Suppressor macrophage treated with lipopolysaccharide for 1 hour (primary cell): ENCODE results near the gene ARSK.

ENCODE experiments used
- DNase-seq, 3 donors: peaks; one replicate each; pipeline ENCODE4 v3.0.0-alpha.2; 2020 to 2022

The ARSK gene

DNA sequence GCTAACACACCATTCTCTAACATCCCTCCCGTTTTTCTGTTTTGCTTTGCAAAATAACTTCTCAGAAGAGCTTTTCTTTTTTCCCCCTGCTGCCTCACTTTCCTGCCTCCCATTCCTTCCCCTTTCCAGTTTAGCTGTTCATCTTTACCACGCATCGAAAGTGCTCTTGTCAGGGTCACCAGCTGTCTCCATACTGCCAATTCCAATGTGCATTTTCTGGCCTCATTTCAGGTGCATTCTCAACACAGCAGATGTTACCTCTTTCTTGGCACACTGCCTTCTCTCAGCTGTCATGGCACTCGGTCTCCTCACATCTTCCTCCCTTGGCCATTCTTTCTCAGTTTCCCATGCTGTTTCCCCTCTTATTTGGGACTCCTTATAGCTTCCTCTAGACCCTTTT lies 9.5 kb downstream of the ARSK start:
- no peak for DNase-seq

DNA sequence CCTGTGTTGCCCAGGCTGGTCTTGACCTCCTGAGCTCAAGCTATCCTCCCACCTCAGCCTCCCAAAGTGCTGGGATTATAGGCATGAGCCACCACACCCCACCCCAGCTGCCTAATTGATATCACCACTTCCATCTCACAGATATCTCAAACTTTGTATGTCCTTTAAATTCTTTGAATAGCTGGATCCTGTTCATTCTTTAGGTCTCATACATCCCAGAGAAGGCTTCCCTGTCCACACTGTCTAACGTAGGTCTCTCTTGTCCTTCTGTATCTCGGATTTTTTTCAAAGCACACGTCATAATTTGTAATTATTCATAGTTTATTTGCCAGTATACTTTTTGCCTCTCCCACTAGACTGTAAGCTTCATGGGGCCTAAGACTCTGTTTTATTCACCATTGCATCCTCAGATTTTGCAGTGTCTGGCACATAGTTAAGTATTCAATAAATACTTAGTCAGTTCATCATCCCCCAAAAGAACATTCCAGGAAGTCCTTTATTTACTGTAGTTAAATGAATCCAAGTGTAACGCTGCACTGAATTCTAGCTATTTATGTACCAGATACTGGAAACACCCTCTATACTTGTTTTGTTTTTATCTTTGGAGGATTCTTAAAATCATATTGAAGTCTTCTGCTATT lies 10.5 kb downstream of the ARSK start:
- DNase-seq = no peak

DNA sequence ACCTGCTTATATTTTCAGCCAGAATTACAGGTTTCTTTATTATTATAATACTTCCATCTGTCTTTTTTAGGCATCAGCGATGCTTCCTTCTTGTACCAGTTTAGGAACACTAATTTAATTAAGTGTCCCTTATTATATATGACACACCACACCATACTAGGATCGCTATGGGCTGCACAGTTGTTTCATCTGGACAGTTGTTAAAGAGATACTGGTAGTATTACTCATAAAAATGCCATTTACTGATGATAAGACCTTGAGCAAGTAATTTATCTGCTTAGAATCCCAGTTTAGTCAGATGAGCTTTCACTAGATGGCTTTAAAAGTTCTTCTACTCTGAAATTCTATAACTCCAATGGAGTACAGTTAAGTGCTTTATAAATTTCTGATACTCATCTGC lies 17.1 kb downstream of the ARSK start:
- DNase-seq = no peak

DNA sequence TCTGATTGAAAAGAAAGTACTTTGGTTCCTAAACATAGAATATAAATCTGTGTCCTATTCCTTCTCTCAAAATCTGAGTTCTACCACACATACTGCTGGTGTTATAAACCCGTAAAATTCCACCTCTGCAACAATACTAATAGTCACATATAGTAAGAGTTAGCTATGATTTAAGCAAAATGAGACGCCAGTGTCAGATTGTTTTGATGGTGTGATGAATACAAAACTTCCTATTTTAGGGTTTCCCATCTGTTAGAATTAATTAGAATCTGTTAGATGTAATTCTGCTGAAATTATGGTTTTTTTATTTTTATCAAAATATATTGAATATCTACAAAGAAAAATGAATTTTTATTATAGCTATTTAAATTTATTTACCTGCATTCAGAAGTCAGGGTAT lies 26.7 kb downstream of the ARSK start:
- DNase-seq = no peak

- no peak for DNase-seq
Measured at GRCh38 chr5:95583992-95584391, 29.1 kb downstream of the ARSK start.

GRCh38 chr5:95590880-95591279 lies 36.0 kb downstream of the ARSK start:
- DNase-seq = no peak

- peak in 2 of 3 donors; percentile 10 to 19 for DNase-seq
Measured at GRCh38 chr5:95591490-95591901, 36.6 kb downstream of the ARSK start.

DNA sequence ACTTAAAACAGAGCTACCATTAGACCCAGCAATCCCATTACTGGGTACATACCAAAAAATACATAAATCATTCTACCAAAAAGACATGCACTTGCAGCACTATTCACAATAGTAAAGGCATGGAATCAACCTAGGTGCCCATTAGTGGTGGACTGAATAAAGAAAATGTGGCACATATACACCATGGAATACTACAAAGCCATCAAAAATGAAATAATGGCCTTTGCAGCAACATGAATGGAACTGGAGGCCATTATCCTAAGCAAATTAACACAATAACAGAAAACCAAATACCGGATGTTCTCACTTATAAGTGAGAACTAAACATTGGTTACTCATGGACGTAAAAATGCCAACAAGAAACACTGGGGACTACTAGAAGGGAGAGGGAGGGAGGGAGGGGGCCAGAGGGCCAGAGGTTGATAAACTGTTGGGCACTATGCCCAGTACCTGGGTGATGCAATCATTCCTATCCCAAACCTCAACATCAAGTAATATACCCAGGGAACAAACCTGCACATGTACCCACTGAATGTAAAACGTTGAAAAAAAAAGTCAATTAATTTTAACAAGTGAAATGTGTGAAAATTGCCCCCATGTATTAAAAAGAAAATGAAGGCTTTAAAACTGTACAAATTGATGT lies 40.5 kb downstream of the ARSK start:
- no peak for DNase-seq

DNA sequence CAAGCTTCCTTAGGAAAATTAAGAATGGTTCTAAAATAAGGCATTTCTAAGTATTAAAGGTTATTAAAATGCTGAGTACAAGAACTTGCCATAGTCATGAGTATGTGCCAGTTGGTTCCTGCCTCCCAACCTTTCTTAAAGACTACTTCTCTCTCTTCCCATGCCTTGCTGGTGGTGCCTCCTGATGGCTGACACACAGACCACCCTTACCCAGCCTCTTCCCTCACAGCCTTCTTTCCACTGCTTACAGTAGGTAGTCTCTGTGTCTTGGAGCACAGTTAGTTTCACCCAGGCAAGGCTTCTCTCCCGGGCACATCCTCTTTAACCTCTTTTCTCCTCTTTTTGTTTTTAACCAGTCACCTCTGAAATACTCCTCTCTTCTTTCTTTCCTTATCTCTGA lies 44.4 kb downstream of the ARSK start:
- DNase-seq = no peak

GRCh38 chr5:95600557-95600956 lies 45.7 kb downstream of the ARSK start:
- DNase-seq = no peak

DNA sequence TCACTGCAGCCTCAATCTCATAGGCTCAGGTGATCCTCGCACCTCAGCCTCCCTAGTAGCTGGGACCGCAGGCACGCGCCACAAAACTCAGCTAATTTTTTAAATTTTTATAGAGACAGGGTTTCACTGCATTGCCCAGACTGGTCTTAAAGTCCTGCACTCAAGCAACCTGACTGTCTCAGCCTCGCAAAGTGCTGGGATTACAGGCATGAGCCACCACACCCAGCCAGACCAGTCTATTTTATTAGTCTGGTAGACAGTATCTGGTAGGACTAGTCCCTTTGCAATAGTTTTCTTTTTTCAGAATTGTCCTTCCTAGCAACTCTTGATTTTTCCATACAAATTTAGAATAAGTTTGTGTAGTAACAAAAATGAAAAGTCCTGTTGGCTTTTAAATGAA lies 50.9 kb downstream of the ARSK start:
- no peak for DNase-seq

- no peak for DNase-seq
Measured at GRCh38 chr5:95606419-95606818, 51.5 kb downstream of the ARSK start.

GRCh38 chr5:95609711-95610110 lies 54.8 kb downstream of the ARSK start:
- DNase-seq = no peak

DNA sequence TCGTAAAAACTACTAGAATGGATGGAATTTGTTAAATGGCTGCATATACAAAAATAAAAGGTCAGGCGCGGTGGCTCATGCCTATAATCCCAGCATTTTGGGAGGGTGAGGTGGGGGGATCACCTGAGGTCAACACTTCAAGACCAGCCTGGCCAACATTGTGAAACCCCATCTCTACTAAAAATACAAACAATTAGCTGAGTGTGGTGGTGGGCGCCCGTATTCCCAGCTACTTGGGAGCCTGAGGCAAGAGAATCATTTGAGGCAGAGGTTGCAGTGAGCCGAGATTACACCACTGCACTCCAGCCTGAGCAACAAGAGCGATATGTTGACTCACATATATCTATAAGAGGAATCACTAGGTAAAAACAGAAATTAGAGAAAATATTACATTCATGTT lies 55.6 kb downstream of the ARSK start:
- DNase-seq = no peak

DNA sequence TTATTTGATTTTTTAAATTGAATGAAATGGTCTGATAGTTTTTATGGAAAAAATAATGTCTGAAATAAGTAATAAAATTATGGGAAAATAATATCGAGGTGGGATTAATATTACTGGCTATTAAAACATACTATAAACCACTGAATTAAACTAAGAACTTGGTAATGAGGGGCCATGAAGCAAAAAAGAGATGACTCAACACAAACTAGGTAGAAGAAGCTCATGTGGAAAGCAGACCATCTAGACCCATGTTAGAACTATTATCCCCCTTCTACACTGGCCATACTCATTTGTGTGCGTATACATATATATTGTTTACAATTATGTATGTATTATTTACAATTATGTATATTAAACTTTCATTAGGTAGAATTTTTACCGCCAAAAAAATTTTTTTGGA lies 56.5 kb downstream of the ARSK start:
- DNase-seq = no peak

DNA sequence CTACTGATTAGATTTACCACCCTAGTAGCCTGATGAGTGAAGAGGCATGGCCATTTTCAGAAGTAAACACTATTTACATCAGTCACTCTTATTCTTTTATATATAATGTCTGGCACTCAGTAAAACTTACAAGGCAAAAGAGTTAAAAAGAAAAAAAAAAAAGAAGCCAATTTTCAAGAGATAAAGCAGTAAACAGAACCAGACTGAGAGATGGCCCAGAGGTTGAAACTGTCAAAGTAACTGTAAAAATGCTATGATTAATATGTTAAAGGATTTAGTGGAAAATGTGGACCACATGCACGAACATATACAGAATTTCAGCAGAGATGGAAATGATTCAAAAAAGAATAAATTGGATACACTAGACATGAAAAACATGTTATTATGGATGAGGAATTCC lies 58.6 kb downstream of the ARSK start:
- DNase-seq = no peak

DNA sequence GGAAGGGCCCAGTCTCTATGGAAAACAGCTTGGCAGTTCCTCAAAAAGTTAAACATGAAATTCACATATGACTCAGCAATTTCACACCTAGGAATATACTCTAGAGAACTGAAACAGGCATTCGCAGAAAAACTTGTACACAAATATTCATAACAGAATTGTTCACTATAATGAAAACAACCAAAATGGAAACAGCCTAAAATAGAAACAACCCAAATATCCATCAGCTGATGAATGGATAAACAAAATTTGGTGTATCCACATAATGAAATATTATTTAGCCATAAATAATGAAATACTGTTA lies 60.2 kb downstream of the ARSK start:
- no peak for DNase-seq

GRCh38 chr5:95617057-95617456 lies 62.2 kb downstream of the ARSK start:
- no peak for DNase-seq

GRCh38 chr5:95619096-95619495 lies 64.2 kb downstream of the ARSK start:
- DNase-seq = no peak

DNA sequence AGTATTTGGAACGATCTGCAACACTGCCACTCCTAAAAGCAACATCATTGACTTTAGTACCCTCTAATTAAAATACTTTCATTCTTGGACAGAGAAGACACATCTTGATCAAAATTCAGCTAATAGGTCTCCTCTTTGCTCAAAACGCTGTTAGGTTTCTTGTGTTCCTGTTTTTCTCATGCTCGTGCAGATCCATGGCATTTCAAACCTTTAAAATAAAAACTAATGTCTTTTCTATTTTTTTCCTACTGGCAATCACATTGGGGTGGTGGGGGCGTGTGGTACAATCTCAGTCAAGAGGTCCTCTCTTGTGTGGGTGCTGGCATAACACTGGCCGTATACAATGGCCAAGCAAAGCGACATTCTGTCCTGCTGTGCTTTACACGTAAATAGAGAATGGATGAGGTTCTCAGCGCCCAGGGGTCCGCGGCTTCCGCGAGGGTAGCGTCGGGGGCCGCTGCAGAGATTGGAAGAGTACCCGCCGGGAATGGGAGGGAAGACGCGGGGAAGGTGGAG lies 64.7 kb downstream of the ARSK start:
- DNase-seq = peak in 1 of 3 donors; percentile 15

DNA sequence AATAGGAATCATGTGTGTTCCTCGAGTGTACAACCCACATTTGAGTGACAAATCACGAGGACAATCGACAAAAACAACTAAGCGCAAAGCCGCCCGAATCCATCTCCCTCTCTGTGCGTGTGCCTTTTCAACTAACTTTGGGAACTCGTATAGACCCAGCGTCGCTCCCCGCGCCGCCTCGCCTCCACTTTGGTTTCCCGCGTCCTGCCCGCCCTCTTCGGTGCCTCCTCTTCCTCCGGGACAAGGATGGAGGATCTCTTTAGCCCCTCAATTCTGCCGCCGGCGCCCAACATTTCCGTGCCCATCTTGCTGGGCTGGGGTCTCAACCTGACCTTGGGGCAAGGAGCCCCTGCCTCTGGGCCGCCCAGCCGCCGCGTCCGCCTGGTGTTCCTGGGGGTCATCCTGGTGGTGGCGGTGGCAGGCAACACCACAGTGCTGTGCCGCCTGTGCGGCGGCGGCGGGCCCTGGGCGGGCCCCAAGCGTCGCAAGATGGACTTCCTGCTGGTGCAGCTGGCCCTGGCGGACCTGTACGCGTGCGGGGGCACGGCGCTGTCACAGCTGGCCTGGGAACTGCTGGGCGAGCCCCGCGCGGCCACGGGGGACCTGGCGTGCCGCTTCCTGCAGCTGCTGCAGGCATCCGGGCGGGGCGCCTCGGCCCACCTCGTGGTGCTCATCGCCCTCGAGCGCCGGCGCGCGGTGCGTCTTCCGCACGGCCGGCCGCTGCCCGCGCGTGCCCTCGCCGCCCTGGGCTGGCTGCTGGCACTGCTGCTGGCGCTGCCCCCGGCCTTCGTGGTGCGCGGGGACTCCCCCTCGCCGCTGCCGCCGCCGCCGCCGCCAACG lies 65.3 kb downstream of the ARSK start, which contains the start of gene GPR150:
GPR150 (plus strand) TSS at position 58 of the 840 bp plus-strand sequence; CDS start at position 247, 189 bp downstream.
- DNase-seq = peak; percentile 71 to 88 (median 74)

DNA sequence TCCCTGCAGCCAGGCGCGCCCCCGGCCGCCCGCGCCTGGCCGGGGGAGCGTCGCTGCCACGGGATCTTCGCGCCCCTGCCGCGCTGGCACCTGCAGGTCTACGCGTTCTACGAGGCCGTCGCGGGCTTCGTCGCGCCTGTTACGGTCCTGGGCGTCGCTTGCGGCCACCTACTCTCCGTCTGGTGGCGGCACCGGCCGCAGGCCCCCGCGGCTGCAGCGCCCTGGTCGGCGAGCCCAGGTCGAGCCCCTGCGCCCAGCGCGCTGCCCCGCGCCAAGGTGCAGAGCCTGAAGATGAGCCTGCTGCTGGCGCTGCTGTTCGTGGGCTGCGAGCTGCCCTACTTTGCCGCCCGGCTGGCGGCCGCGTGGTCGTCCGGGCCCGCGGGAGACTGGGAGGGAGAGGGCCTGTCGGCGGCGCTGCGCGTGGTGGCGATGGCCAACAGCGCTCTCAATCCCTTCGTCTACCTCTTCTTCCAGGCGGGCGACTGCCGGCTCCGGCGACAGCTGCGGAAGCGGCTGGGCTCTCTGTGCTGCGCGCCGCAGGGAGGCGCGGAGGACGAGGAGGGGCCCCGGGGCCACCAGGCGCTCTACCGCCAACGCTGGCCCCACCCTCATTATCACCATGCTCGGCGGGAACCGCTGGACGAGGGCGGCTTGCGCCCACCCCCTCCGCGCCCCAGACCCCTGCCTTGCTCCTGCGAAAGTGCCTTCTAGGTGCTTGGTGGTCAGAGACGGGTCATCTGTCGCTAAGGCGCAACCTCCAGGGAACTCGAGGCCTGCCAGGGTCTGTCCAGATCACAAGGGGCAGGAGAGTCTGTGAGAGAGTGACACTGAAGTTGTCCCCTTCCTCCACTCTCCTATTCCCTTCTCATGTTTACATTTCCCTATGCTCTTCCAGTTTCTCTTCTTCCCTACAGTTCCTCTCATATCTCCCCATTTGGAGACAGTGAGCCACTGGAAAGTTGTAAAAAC lies 66.3 kb downstream of the ARSK start:
- peak; percentile 32 to 59 (median 35) for DNase-seq
